ENCODE measurements around the gene CLIC5.

GRCh38 chr6:46059608-46060007 is 43.9 kb upstream of the CLIC5 start:
- TF ChIP-seq CTCF (IDR thresholded peaks at IDR 0.05), result no peak
- TF ChIP-seq POLR2AphosphoS5 (IDR thresholded peaks at IDR 0.05; ENCODE audit: low read depth, low read length), result no peak
- no peak for TF ChIP-seq REST (IDR thresholded peaks at IDR 0.05; ENCODE audit: insufficient read depth in 1 of 2, low read depth in 2 of 2, low read length in 1 of 2)

Measured in Panc1 (cell line).